ENCODE data around the gene ODAD3. TPM values are rescaled to one million over a fixed set of nuclear protein-coding genes. Genes with fewer than 3 reads are reported as not detected.

Gene ODAD3
- total RNA-seq, 1 donor from 2014 or later = 2.6 TPM

DNA sequence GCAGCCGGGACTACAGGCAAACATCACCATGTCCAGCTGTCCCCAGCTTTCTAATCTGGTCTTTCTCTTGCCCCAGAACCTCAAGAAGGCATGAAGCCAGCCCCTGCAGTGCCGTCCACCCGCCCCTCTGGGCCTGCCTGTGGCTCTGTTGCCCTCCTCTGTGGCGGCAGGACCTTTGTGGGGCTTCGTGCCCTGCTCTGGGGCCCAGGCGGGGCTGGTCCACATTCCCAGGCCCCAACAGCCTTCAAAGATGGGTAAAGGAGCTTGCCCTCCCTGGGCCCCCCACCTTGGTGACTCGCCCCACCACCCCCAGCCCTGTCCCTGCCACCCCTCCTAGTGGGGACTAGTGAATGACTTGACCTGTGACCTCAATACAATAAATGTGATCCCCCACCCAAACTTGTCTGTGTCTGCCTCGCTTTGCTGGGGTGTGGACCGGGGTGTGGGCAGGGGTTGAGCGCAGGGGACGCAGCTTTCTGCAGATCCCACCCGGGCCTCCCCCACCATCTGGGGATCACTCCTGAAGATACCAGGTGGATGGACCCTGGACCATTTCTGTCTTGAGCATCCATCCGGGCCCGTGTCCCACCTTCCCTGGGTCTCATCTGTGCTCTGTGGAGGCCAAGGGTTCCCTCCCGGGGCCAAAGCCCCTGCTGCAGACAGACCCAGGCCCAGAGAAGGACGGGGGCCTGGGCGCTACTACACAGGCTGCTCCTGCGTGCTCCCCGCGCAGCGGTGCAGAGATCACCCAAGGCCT is 15.8 kb upstream of the ODAD3 start:
- peaks cover 16% of the 10 kb centered on the region for H3K27me3 Mint-ChIP-seq (ENCODE audit: unreplicated experiment)
- H3K27ac Mint-ChIP-seq (ENCODE audit: unreplicated experiment) = peak overlapping the region; percentile 81
- TF ChIP-seq, protein P1, sequence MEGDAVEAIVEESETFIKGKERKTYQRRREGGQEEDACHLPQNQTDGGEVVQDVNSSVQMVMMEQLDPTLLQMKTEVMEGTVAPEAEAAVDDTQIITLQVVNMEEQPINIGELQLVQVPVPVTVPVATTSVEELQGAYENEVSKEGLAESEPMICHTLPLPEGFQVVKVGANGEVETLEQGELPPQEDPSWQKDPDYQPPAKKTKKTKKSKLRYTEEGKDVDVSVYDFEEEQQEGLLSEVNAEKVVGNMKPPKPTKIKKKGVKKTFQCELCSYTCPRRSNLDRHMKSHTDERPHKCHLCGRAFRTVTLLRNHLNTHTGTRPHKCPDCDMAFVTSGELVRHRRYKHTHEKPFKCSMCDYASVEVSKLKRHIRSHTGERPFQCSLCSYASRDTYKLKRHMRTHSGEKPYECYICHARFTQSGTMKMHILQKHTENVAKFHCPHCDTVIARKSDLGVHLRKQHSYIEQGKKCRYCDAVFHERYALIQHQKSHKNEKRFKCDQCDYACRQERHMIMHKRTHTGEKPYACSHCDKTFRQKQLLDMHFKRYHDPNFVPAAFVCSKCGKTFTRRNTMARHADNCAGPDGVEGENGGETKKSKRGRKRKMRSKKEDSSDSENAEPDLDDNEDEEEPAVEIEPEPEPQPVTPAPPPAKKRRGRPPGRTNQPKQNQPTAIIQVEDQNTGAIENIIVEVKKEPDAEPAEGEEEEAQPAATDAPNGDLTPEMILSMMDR (IDR thresholded peaks at IDR 0.05; ENCODE audit: partially characterized antibody, unreplicated experiment) = no peak
- no peak for DNase-seq
- H3K36me3 Mint-ChIP-seq (ENCODE audit: unreplicated experiment) = peaks cover 4% of the 10 kb centered on the region
- H3K9me3 Mint-ChIP-seq (ENCODE audit: unreplicated experiment) = peaks cover 23% of the 10 kb centered on the region
- peak overlapping the region; percentile 34 for H3K4me3 Mint-ChIP-seq (ENCODE audit: unreplicated experiment)
- H3K4me1 Mint-ChIP-seq (ENCODE audit: low read depth, unreplicated experiment) = peaks cover 18% of the 10 kb centered on the region

DNA sequence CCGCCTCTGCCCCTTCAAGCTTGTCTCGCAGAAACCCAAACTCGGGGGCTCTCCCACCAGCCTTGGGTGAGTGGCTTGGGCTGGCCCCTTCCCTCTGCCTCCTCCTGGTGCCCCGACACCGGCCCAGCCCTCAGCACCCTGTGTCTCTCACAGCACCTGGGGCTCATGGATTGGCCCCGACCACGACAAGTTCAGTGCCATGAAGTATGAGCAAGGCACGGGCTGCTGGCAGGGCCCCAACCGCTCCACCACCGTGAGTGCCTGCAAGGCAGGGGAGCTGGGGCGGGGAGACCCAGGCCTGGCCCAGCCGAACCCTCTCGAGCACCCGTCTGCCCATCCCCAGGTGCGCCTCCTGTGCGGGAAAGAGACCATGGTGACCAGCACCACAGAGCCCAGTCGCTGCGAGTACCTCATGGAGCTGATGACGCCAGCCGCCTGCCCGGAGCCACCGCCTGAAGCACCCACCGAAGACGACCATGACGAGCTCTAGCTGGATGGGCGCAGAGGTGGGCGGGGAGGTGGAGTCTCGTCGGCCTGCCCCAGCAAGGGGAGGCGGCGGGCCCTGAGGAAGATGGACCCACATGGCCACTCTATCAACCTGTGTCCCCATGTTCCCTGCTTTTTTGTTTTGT is 14.1 kb upstream of the ODAD3 start:
- TF ChIP-seq, protein P1 (IDR thresholded peaks at IDR 0.05; ENCODE audit: partially characterized antibody, unreplicated experiment) = no peak
- no peak overlapping the region for H3K4me3 Mint-ChIP-seq (ENCODE audit: unreplicated experiment)
- peaks cover 16% of the 10 kb centered on the region for H3K4me1 Mint-ChIP-seq (ENCODE audit: low read depth, unreplicated experiment)
- no peak overlapping the region for H3K27ac Mint-ChIP-seq (ENCODE audit: unreplicated experiment)
- no peak for DNase-seq
- H3K27me3 Mint-ChIP-seq (ENCODE audit: unreplicated experiment) = peaks cover 10% of the 10 kb centered on the region
- peaks cover 20% of the 10 kb centered on the region for H3K9me3 Mint-ChIP-seq (ENCODE audit: unreplicated experiment)
- peaks cover 4% of the 10 kb centered on the region for H3K36me3 Mint-ChIP-seq (ENCODE audit: unreplicated experiment)

DNA sequence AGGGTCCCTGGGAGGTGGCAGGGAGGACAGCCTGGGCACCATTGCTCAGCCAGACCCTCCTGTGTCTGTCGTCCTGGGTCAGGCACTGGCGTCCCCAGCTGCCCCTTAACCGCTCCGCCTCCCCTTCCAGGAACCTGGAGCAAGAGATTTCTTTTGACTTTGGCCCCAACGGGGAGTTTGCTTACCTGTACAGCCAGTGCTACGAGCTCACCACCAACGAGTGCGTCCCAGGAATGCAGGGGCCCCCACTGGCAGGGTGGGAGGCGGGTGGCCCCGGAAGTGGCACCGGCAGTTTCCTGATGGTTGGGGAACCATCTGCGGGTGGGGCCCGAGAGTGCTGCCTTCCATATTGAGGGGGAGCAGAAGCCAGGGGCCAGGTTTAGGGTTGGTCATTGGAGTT is 13.5 kb upstream of the ODAD3 start:
- Mint-ChIP-seq H3K4me1 (ENCODE audit: low read depth, unreplicated experiment) (peaks cover 15% of the 10 kb centered on the region), H3K4me3 (ENCODE audit: unreplicated experiment) (no peak overlapping the region), H3K27me3 (ENCODE audit: unreplicated experiment) (peaks cover 9% of the 10 kb centered on the region), H3K9me3 (ENCODE audit: unreplicated experiment) (peaks cover 18% of the 10 kb centered on the region), H3K27ac (ENCODE audit: unreplicated experiment) (no peak overlapping the region), H3K36me3 (ENCODE audit: unreplicated experiment) (peaks cover 3% of the 10 kb centered on the region)
- no peak for DNase-seq
- TF ChIP-seq, protein P1 (IDR thresholded peaks at IDR 0.05; ENCODE audit: partially characterized antibody, unreplicated experiment) = no peak

DNA sequence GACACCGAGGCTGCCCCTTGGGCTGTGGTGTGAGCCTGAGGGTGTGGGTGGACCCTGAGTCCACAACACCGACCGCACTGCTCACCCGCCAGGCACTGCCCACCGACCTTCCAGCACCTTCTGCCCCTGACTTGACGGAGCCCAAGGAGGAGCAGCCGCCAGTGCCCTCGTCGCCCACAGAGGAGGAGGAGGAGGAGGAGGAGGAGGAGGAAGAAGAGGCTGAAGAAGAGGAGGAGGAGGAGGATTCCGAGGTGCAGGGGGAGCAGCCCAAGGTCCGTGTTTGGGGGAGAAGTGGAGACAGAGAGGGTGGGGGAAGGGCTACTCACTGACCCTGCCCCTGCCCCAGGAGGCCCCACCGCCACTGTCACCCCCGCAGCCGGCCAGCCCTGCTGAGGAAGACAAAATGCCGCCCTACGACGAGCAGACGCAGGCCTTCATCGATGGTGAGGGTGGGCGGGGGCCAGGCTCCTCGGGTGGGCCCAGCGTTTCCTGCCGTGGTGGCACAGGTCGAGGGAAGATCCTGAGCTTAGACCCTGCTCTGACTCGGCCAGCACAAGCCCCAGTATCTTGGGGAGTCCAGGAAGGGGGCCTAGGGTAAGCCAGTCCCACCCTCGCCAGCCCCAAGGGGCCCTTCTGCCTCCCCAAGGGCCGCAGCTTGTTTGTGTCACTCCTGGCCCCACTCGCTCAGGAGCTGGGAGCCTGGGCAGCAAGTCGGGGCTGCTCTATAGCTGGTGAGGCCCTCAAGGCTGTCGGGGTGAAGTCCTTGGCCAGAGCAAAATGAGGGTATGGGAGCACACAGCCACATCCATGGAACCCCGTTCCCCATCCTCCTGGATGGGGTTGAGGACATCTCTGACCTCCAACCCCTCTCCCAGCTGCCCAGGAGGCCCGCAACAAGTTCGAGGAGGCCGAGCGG is 12.7 kb upstream of the ODAD3 start:
- no peak overlapping the region for H3K27ac Mint-ChIP-seq (ENCODE audit: unreplicated experiment)
- TF ChIP-seq, protein P1 (IDR thresholded peaks at IDR 0.05; ENCODE audit: partially characterized antibody, unreplicated experiment) = no peak
- DNase-seq = no peak
- peaks cover 5% of the 10 kb centered on the region for H3K27me3 Mint-ChIP-seq (ENCODE audit: unreplicated experiment)
- peaks cover 11% of the 10 kb centered on the region for H3K4me1 Mint-ChIP-seq (ENCODE audit: low read depth, unreplicated experiment)
- H3K4me3 Mint-ChIP-seq (ENCODE audit: unreplicated experiment) = no peak overlapping the region
- H3K36me3 Mint-ChIP-seq (ENCODE audit: unreplicated experiment) = no peaks in the 10 kb centered on the region
- peaks cover 14% of the 10 kb centered on the region for H3K9me3 Mint-ChIP-seq (ENCODE audit: unreplicated experiment)

Measured in glutamatergic neuron (in vitro differentiated cells).